Measurements from ENCODE around the gene HOXC13. TPM values are rescaled to one million over a fixed set of nuclear protein-coding genes. Genes with fewer than 3 reads are reported as not detected.

Gene HOXC13
- total and polyA plus RNA-seq, 9 of the 15 experiments (the other 6 are each of a cell fraction or from before 2014, with no cell fraction given): 0.03 to 0.29 (median 0.17) TPM; not detected in 2

- TF ChIP-seq ELF4 (CRISPR knock-in tag; IDR thresholded peaks at IDR 0.05): no peak
- TF ChIP-seq HDAC3 (IDR thresholded peaks at IDR 0.05; ENCODE audit: borderline replicate concordance, partially characterized antibody): no peak
- TF ChIP-seq ZC3H8 (IDR thresholded peaks at IDR 0.05): no peak
- no peak for TF ChIP-seq ZBTB26 (CRISPR knock-in tag; IDR thresholded peaks at IDR 0.05)
- TF ChIP-seq MGA (IDR thresholded peaks at IDR 0.05): no peak
- TF ChIP-seq SRSF1 (IDR thresholded peaks at IDR 0.05; ENCODE audit: low read depth, low read length): no peak
- TF ChIP-seq STAT5A (IDR thresholded peaks at IDR 0.05; ENCODE audit: borderline replicate concordance, low read length): no peak
- TF ChIP-seq ZNF75A (CRISPR knock-in tag; IDR thresholded peaks at IDR 0.05): no peak
- TF ChIP-seq ZNF384 (IDR thresholded peaks at IDR 0.05; ENCODE audit: low read depth, low read length): no peak
- no peak for TF ChIP-seq CHD2 (IDR thresholded peaks at IDR 0.05; ENCODE audit: low read depth, low read length)
- no peak; the same call in 1 of the 2 replicates for TF ChIP-seq BHLHE40 (IDR thresholded peaks at IDR 0.05; ENCODE audit: low read length)
- no peak for TF ChIP-seq NFATC3 (IDR thresholded peaks at IDR 0.05)
- TF ChIP-seq ZNF277 (CRISPR knock-in tag; IDR thresholded peaks at IDR 0.05; ENCODE audit: borderline replicate concordance): no peak
- TF ChIP-seq NRF1 (conservative IDR thresholded peaks at IDR 0.05 in 1 of 2, IDR thresholded peaks at IDR 0.05 in 1 of 2): no peak
These were observed 10.3 kb downstream of the HOXC13 start (continued) for GRCh38 chr12:53948650-53949593.

Data from K562 (cell line).